Renal cortex interstitium (tissue), 11 donors: ENCODE results near the gene DNAH6. TPM values are rescaled to one million over a fixed set of nuclear protein-coding genes. Genes with fewer than 3 reads are reported as not detected.
"Not testable (repeated sequence)": the region's sequence is repeated elsewhere in the genome, so short reads cannot be mapped to it uniquely, and the experiment has no call there.

Source experiments
- DNase-seq, 11 donors: peaks; one replicate each; pipeline ENCODE4 v3.0.0-alpha.2; 2013; ENCODE audit warnings: low read depth in 9 of 11, low spot score in 4 of 11; ENCODE audit errors: extremely low read depth in 1 of 11
- polyA plus RNA-seq, 3 donors: library from polyadenylated mRNA; unstranded; fragments of 120-200 nt; gene quantifications; one replicate each; pipeline ENCODE4 v1.2.1, GENCODE V29; 2013; ENCODE audit not compliant: insufficient read length in 3 of 3

Gene DNAH6
- polyA plus RNA-seq, 3 donors, result 1.0 to 2.6 (median 1.9) TPM

DNA sequence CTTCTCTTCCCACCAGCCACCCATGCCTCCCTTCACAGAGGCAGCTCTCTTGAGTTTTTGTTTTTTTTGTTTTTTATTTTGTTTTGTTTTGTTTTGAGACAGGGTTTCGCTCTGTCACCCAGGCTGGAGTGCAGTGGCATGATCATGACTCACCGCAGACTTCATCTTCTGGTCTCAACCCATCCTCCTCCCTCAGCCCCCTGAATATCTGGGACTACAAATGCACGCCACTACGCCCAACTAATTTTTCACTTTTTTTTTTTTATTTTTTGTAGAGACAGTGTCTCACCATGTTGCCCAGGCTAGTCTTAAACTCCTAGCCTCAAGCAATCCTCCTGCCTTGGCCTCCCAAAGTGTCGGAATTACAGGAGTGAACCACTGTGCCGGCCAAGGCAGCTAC, 203.1 kb downstream of the DNAH6 start:
- no peak for DNase-seq

DNA sequence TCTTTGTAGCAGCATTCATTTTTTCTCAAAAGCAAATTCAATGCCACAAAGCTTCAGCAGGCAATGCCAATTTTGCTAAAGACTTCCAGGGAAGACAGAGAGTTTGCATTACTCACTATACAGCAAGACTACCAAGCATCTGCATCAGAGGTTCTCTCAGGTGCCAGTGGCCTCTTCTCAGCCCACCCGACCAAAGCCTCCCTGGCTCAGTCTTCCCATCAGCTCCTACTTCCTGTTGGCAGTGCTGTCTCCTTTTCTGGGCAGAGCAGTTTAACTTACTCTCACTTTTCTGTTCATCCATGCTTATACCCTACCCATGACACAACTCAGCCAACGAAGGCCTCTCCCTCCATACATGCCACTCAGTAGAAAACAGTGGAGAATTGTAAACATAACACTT, 207.5 kb downstream of the DNAH6 start:
- no peak for DNase-seq

DNA sequence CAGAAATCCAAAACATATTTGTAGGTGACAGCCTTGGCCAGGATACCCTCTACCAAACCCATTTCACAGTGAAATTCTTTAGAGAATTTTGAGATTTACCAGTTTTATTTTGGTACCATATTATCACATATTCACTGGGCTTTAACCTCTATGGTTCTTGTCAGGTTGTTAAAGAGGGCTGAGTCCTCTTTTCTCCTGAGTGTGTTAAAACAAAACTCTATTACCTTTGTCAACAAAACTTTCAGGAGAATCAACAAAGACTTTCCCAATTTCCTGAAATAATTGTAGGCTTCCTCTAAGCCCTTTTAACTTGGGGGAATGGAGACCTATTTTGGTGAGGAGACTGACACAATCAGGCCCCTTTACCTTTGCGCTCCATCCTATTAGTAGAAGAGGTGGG, 209.4 kb downstream of the DNAH6 start:
- no peak for DNase-seq

DNA sequence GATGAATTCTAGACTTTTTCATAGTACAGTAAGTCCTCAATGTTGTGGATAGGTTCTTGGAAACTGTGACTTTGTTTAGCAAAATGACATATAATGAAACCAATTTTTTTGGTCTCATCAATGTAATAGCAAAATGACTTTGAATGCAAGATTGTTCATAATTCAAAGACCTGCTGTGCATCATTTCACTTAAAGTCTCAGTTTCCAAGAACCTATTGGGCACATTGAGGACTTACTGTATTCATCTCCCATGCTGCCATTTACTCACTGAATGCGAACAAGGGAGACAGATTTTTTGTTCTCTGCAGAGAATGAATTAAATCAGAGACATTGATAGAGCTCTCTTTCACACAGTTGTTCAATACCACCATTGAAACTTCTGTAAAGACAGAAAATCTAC, 211.0 kb downstream of the DNAH6 start:
- DNase-seq, result no peak

DNA sequence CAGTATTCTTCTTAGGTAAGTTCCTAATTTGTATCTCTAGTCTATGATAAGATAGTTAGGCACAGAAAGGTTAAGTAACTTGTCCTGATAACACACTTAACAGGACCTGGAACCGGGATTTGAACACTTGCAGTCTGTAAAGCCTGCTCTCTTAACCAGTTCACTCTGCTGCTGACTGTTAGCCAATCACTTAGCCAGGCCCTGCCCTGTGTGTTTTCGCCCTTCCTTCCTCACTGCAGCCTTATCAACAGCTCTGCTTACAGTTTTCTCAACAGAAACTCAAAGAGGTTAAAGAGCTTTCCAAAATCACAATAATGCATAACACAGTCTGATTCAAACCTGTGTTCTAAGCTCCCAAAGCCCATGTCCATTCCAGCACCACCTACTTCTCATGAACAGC, 212.9 kb downstream of the DNAH6 start:
- DNase-seq, result no peak

DNA sequence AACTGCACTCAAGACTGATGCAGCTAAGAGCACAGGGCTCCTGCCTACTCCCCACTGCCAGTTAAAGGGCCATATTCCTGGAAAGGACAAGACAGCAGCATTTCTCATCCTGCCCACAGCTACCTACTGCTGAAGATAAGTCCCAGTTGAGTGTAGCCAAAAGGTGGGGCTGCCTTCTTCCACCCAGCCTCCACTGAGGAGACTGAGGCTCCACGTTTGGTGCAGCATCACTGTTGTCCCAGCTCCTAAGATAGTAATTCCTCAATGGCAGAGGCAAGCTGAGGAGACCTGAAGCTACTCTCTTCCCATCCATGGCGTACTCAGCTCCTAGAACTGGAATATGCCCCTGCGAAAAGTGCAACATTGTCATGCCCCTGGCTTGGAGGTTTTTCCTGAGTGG, 214.9 kb downstream of the DNAH6 start:
- no peak for DNase-seq

DNA sequence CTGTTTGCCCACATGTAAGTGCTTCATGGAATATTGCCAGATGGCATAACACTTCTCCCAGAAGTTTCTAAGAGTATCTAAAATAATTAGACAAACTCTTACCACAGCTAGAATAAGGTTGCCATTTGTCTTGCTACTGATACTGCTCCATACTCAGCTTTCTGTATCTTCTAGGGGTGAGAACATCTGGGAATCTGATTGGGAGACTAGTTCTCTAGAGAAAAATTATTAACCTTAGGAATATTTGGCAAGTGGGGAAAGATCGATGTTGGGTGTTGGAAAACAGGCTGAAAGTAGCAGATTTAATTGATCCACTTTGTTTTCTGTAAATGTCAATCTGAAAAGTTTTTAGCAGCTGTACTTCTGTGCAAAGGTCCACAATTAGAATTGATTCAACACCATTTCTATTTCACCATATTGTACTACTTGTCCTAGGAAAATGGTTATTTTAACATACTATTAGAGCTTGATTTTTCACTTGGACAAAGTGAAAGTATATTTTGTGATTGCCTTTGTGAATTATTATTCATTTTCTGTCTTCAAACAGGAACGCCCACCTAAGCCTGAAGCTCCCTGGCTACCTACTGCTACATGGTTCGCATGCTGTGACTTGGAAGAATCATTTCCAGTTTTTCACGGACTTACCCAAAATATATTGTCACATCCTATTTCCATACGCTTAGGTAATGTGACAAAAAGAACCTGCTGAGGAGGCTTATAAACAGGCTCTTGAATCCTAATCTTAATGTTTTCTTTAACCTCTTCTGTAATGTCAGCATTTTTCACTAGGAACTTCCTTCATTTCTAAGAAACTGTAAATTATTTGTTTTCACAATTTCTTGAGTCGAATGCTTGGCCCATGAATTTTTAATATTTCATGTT, 216.8 kb downstream of the DNAH6 start:
- no peak for DNase-seq

DNA sequence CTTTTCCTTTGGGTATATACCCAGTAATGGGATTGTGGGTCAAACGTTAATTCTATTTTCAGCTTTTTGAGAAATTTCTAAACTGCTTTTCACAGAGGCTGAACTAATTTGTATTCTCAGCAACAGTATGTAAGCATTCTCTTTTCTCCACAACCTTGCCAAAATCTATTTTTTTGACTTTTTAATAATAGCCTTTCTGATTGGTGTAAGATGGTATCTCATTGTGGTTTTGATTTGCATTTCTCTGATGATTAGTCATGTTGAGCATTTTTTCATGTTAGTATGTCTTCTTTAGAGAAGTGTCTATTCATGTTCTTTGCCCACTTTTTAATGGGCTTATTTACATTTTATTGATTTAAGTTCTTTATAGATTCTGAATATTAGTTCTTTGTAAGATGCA, 219.1 kb downstream of the DNAH6 start:
- no peak for DNase-seq

DNA sequence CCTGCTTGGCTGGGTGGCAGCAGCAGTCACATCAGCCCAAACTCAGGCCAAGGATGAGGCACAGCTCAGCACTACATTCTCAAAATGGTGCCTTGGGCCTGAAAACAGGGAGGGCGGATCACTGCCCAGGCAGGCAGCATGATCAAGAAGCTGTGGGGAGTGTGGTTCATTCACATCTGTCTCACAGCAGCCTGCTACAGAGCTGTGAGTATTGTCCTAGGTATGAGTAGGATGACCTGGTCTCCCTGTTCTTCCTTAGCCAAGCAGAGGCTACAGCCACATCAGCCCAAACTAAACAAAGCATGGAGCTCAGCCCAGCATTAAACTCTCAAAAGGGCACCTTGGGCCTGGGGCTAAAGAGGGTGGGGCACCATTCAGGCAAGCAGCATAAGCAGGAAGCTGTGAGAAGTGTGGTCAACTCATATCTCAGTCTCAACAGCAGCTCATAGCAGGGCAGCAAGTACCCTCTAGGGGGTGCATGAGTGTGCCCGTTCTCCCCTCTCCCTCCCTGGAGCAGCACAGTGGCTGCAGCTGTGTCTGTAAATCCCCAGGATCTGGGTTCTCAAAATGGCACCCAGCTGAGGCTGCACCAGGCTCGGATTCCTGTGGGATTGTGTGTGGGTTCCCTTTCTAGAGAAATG, 225.0 kb downstream of the DNAH6 start:
- DNase-seq, result no peak

DNA sequence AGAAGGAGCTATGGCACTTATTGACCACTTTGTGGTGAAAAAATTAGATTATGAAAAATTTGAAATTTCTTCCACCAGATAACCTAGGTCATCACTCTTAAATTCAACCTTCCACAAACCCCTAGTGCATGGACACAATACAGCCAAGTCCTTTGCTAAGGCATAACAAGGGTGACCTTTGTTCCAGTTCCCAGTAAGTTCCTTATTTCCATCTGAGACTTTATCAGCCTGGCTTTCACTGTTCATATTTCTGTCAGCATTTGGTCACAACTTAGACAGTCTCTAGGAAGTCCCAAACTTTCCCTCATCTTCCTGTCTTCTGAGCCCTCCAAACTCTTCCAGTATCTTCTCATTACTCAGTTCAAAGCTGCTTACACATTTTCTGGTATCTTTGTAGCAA, 232.0 kb downstream of the DNAH6 start:
- no peak for DNase-seq

DNA sequence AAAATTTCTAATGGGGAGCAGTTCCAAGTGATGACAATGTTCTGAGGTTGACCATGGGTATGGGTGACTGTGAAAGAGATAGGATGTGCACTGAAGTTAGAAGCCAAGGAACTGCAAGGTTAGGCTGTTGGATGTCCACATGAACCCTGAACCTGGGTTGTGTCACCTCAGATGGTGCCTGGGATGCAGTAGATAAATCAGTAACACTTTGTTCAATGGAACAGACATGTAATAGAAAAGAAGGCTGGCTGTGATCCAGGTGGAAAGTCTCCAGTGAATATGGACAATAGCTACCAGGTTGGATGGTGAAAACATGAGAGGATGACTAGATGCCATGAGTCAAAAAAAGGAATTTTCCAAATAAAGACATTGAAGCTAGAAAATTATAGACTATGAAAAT, 233.1 kb downstream of the DNAH6 start:
- DNase-seq, result no peak

DNA sequence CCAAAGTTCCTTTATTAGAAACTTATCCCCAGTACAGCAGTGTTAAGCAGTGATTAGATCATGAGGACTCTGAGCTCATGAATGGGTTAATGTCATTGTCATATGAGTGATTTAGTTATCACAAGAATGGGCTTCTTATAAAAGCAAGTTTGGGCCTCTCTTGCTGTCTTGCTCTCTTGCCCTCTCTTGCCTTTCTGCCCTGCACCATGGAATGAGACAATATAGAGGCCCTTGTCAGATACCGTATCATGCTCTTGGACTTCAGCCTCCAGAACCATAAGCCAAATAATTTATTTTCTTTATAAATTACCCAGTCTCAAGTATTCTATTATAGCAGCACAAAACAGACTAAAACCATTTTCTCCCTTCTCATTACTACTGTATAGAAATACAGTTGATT, 238.8 kb downstream of the DNAH6 start:
- no peak for DNase-seq

DNA sequence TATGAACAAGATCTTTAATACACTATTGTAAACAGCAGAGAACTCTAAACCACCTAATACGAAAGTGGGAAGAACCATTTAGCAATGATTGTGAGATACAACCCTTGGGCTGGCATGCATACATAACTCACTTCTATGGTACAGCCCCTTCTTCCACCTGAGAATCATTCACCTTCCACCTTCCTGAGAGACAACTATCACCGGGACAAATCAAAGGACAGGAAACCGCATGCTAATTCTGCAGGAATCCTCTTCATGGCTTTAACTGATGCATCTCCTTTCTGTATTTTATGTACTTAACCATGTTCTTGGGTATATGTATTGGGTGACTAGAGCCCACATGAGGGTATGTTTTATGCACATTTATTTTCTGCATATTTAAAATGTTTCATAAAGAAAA, 241.3 kb downstream of the DNAH6 start:
- DNase-seq, result no peak

DNA sequence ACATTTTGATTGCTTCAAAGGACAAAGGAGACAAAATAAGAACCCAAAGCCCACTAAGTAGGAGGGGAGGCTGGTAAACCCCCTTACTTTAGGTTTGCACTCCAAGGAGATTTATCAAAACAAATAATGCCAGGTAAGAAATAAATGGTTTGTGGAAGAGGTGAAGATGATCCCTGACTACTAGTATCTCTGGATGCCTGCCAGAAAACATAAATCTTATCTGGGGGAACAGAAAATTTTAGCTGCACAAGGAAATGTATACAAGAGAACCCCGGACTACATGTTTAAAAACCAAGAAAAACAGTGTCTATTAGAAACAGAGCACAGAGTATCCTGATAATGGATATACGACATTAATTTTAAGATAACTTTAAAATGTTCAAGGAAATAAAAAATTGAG, 250.5 kb downstream of the DNAH6 start:
- DNase-seq, result no peak

DNA sequence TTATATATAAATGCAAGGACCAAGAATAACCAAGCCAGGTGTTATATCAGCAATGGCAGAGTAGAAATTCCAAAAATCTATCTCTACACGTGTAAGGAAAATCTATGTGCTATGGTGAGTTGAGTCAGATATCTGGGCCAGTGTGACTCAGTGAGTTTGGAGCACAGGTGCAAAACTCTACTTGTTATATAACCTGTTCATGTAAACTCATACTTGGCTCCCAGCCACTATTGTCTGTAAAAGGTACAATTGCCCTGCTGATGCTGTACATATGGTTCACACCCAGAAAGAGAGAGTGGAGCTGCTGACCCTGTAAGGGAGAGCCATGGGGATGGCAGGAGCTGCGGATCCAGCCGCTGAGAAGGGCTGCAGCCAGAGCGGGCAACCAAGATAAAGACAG, 252.5 kb downstream of the DNAH6 start:
- no peak for DNase-seq

DNA sequence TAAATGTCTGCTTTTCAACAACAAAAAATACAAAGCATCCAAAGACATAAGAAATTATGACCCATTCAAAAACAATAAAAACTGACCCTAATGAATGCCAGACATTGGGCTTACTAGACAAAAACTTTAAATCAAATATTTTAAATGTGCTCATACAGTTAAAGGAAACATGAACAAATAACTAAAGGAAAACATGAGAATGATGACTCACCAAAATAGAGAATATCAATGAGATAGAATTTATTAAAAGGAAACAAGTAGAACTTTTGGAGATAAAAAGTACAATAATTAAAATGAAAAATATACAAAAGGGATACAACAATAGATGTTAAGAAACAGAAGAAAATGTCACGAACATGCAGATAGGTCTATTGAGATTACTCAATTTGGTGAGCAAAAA, 254.0 kb downstream of the DNAH6 start:
- DNase-seq, result no peak

DNA sequence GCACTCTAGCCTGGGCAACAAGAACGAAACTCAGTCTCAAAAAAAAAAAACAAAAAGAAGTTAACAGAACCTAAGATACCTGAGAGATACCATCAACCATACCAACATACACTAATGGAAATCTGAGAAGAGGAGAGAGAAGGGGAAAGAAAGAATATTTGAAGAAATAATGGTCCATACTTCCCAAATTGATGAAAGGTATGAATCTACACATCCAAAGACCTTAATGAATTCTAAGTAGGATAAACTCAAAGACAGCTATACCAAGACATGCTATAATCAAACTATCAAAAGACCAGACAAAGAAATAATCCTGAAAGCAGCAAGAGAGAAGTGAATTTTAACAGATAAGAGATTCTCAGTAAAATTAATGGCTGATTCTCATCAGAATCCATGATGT, 255.0 kb downstream of the DNAH6 start:
- DNase-seq, result no peak

DNA sequence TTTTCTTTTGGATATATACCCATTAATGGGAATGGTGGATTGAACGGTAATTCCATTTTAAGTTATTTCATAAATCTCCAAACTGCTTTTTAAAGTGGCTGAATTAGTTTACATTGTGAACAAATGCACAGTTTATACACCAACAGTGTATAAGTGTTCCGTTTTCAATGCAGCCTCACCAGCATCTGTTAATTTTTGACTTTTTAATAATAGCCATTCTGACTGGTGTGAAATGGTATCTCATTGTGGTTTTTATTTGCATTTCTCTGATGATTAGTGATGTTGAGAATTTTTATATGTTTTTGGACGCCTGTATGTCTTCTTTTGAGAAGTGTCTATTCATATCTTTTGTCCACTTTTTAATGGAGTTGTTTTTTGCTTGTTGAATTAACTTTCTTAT, 257.3 kb downstream of the DNAH6 start:
- DNase-seq, result not testable (repeated sequence)

DNA sequence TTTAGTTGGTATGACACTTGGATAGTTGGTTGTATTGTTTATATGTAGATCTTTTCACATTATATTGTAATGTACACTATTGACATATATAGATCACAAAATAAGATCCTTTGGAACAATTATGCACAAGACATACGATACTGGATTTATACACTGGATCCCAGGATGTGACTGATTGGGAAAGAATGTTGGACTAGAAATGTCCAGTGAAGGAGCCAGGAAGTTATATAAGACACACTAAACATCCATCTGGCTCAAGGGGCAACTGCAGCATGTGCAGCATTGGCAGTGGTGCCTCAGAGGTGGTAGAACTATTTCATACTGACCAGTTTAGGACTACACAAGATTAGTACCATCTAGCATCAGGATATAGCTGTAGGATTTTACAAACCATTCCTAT, 259.7 kb downstream of the DNAH6 start:
- DNase-seq, result no peak

DNA sequence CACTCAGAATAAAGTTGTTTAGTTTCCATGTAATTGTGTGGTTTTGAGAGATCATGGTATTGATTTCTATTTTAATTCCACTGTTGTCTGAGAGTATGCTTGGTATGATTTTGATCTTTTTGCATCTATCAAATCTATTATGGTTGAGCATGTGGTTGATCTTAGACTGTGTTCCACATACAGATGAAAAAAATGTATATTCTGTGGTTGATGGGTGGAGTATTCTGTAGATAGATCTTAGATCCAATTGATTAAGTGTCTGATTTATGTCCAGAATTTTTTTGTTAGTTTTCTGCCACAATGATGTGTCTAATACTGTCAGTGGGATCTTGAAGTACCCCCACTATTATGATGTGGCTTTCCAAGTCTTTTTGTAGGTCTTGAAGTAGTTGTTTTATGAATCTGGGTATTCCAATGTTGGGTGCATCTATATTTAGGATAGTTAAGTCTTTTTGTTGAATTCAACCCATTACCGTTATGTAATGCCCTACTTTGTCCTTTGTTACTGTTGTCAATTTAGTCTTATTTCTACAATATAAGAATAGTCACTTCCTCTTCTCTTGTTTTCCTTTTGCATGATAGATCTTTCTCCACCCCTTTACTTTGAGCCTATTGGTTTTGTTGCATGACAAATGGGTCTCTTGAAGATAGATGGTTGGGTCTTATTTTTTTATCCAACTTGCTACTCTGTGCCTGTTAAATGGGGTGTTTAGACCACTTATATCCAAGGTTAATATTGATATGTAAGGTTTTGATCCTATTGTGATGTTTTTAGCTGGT, 262.8 kb downstream of the DNAH6 start:
- DNase-seq, result no peak
